ENCODE data around the gene CRMP1. TPM values are rescaled to one million over a fixed set of nuclear protein-coding genes. Genes with fewer than 3 reads are reported as not detected.

The CRMP1 gene
- 3.4 to 4.4 TPM (median 3.9 TPM) in 5 replicates for total RNA-seq (2022; extraction: Qiagen RNA extraction; ENCODE audit: low read depth)

DNA sequence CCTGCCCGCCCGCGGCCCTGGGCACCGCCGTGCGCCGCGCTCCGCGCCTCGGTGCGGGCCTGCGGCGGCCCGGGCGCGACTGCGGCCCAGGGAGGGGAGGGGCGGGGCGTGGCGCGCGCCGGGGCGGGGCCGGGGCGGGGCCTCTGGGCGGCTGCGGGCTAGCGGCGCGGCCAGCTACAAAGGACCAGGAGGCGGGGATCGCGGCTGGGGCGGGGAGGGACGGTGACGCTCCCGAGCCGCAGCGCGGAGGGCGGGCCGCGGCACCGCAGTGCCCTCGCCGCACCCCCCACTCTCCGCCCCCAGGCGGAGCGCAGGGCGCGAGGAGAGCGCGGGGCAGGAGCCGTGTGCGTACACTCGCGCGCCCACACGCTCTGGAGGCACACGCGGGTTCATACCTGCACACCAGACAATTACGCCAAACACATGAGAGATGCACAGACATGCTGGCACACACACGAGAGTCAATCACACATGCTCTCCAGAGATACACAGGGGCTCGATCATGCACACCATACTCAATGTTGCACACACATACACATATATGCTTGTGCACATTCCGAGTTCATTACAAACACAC, at the start of gene CRMP1:
CRMP1 (minus strand) TSS at position 83 of the 577 bp plus-strand sequence. CDS start 117 bp downstream, outside the sequence.

Other genes with a start within 250 kb of the CRMP1 start
- gene EVC2, start 184.5 kb downstream of the CRMP1 start, total RNA-seq (2022; extraction: Qiagen RNA extraction; ENCODE audit: low read depth), result 1.9 to 2.3 TPM (median 2.1 TPM) in 5 replicates
- gene EVC, start 181.9 kb downstream of the CRMP1 start, total RNA-seq (2022; extraction: Qiagen RNA extraction; ENCODE audit: low read depth), result 7.4 to 12.1 TPM (median 11.3 TPM) in 5 replicates
- gene C4orf50, start 125.3 kb upstream of the CRMP1 start, total RNA-seq (2022; extraction: Qiagen RNA extraction; ENCODE audit: low read depth), result not detected in 5 replicates